MCF 10A (cell line): ENCODE measurements around the gene ARL14EP. TPM values are rescaled to one million over a fixed set of nuclear protein-coding genes. Genes with fewer than 3 reads are reported as not detected.

Source experiments
- BruUV-seq: library from RNA; stranded (reverse); fragments of 400-500 nt; replicated peaks from 2 replicates; lab custom pipeline; 2021; lab: Mats Ljungman, UMichigan
- CTCF ChIA-PET: fragments of 300-600 bp; sonication (Branson Sonifier 250); formaldehyde crosslinking; extraction: SDS; loops from one replicate; lab custom pipeline; 2021; ENCODE audit warnings: antibody characterized with exemption, inconsistent platforms; lab: Yijun Ruan, JAX
- POLR2A ChIA-PET: fragments of 300-600, 350-650 bp; sonication (Branson Sonifier 250); formaldehyde crosslinking; extraction: SDS; loops from one replicate; lab custom pipeline; 2020; ENCODE audit warnings: antibody characterized with exemption, inconsistent platforms; lab: Yijun Ruan, JAX
- DNase-seq: peaks from one replicate; pipeline ENCODE4 v3.0.0-alpha.2; 2018; ENCODE audit not compliant: unreplicated experiment
- H3K27ac Mint-ChIP-seq: one replicate; pipeline ENCODE4 v1.8.0; 2022; ENCODE audit warnings: mild to moderate bottlenecking, low read depth, mixed read lengths; ENCODE audit not compliant: unreplicated experiment
- H3K27me3 Mint-ChIP-seq: one replicate; pipeline ENCODE4 v1.8.0; 2022; ENCODE audit warnings: mixed read lengths; ENCODE audit not compliant: insufficient read depth, unreplicated experiment
- H3K36me3 Mint-ChIP-seq: one replicate; pipeline ENCODE4 v1.8.0; 2022; ENCODE audit warnings: mild to moderate bottlenecking, moderate library complexity, mixed read lengths; ENCODE audit not compliant: insufficient read depth, unreplicated experiment
- H3K4me1 Mint-ChIP-seq: one replicate; pipeline ENCODE4 v1.8.0; 2022; ENCODE audit warnings: mixed read lengths; ENCODE audit not compliant: insufficient read depth, unreplicated experiment
- H3K4me3 Mint-ChIP-seq: one replicate; pipeline ENCODE4 v1.8.0; 2022; ENCODE audit warnings: mild to moderate bottlenecking, moderate library complexity, mixed read lengths; ENCODE audit not compliant: unreplicated experiment
- H3K9me3 Mint-ChIP-seq: one replicate; pipeline ENCODE4 v1.8.0; 2022; ENCODE audit warnings: mixed read lengths; ENCODE audit not compliant: unreplicated experiment
- intact Hi-C: fragments of 100-400 bp; cut with micrococcal nuclease; formaldehyde crosslinking; loops from 2 replicates; pipeline ENCODE4 v1.14.1; 2022
- total RNA-seq: library from RNA; stranded (reverse); gene quantifications from 2 replicates; pipeline ENCODE4 v1.2.3, GENCODE V29; 2022
- TF ChIP-seq, protein P1 (sequence below): fragments of 200-600 bp; IDR thresholded peaks from one replicate; pipeline ENCODE4 v1.8.0; 2022; ENCODE audit warnings: antibody characterized with exemption, mild to moderate bottlenecking; ENCODE audit not compliant: unreplicated experiment

The ARL14EP gene
- total RNA-seq, 1 experiment from 2014 or later: 28.4 TPM

DNA sequence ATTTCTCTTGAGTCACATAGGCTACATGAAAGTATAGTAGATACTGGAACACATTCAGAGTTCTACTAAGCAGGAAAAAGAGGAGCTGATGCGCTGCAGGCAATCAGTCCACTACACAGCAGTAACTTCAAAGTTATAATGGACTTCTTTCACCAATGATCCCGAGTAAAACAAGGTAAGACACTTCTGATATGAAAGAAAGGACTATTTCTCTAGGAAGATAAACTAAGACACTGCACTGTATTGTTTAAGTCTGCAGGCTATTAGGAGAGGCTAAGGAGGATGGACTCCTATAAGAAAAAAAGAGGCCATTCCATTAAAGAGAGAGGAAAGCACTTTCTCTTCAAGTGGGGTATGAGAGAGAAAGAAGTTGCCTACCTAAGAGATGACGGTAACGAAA lies 31.6 kb upstream of the ARL14EP start:
- ChIA-PET CTCF (interaction anchor here (1.4 kb wide), 1 partner anchor 24 kb away, joined by 3 read pairs; no protein-coding TSS in a partner anchor), POLR2A (no interaction called here)
- TF ChIP-seq, protein P1, sequence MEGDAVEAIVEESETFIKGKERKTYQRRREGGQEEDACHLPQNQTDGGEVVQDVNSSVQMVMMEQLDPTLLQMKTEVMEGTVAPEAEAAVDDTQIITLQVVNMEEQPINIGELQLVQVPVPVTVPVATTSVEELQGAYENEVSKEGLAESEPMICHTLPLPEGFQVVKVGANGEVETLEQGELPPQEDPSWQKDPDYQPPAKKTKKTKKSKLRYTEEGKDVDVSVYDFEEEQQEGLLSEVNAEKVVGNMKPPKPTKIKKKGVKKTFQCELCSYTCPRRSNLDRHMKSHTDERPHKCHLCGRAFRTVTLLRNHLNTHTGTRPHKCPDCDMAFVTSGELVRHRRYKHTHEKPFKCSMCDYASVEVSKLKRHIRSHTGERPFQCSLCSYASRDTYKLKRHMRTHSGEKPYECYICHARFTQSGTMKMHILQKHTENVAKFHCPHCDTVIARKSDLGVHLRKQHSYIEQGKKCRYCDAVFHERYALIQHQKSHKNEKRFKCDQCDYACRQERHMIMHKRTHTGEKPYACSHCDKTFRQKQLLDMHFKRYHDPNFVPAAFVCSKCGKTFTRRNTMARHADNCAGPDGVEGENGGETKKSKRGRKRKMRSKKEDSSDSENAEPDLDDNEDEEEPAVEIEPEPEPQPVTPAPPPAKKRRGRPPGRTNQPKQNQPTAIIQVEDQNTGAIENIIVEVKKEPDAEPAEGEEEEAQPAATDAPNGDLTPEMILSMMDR: no peak
- no TSS peak for BruUV-seq
- no peak for DNase-seq
- Mint-ChIP-seq H3K36me3 (no peaks in the 10 kb centered on the region), H3K4me3 (no peak overlapping the region), H3K9me3 (no peaks in the 10 kb centered on the region), H3K27ac (no peak overlapping the region), H3K4me1 (no peaks in the 10 kb centered on the region), H3K27me3 (no peaks in the 10 kb centered on the region)
- intact Hi-C loops: no loop called here

DNA sequence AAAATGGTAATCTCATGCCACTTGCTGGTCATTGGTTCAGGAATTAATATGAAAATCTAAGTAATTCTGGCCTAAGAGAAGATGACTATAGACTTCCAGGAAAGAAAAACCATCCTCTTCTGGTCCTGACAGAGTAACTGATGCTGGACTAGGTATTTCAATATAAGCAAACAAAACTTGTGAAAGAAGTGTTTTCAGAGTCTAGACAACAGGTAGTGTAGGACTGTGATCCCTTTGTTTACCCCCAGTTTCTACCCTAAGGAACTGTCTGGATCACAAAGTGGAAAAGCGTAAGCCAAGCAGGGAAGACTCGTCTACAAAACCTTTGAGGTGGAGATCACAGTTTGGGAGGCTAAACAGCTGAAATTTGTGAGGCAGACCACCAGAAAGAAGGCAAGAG lies 30.4 kb upstream of the ARL14EP start:
- Mint-ChIP-seq H3K36me3 (no peaks in the 10 kb centered on the region), H3K4me1 (no peaks in the 10 kb centered on the region), H3K4me3 (no peak overlapping the region), H3K27ac (no peak overlapping the region), H3K9me3 (no peaks in the 10 kb centered on the region), H3K27me3 (no peaks in the 10 kb centered on the region)
- ChIA-PET CTCF (interaction anchor here (1.4 kb wide), 1 partner anchor 22 kb away, joined by 3 read pairs; no protein-coding TSS in a partner anchor), POLR2A (no interaction called here)
- TF ChIP-seq, protein P1: no peak
- intact Hi-C loops: no loop called here
- no peak for DNase-seq
- BruUV-seq: no TSS peak

DNA sequence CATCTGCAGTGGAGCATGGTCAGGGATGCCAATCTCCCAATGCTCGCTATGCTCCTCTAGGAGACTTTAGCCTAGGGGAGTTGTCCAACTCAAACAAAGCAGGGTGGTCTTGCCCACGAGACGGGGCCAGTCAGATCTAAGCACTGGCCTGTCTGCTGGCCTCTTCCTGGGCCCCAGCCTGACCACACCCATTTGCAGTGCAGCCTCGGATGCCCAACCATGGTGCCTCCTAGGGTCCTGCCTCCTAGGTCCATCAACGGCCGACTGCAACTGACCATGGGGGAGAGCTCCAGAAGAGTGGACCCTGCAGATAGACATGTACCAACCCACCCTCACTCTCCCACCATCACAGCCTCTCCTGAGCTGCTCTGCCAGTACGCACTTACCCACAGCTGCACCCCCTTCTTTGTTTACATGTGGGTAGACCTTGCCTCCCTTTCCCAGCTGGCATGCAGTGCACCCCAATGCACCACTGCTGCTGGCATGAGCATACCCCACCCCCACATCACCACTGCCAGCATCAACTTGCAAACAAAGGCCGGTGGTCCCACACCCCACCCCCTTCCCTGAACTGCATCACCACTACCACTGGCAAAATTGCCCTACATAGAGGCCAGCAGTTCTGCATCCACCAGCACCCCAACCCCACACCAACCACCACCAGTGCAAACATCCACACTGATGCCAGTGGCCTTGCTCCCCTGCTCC lies 27.6 kb upstream of the ARL14EP start:
- CTCF ChIA-PET: interaction anchor here (0.9 to 1.0 kb wide), 2 partner anchors 27 to 153 kb away, joined by 3 read pairs; no protein-coding TSS in a partner anchor
- no peak for DNase-seq
- no peaks in the 10 kb centered on the region for H3K27me3 Mint-ChIP-seq
- TF ChIP-seq, protein P1: no peak
- H3K9me3 Mint-ChIP-seq: peaks cover 8% of the 10 kb centered on the region
- BruUV-seq: no TSS peak
- no peaks in the 10 kb centered on the region for H3K36me3 Mint-ChIP-seq
- no peaks in the 10 kb centered on the region for H3K4me1 Mint-ChIP-seq
- intact Hi-C loops: no loop called here
- H3K4me3 Mint-ChIP-seq: no peak overlapping the region
- POLR2A ChIA-PET: no interaction called here
- H3K27ac Mint-ChIP-seq: no peak overlapping the region

DNA sequence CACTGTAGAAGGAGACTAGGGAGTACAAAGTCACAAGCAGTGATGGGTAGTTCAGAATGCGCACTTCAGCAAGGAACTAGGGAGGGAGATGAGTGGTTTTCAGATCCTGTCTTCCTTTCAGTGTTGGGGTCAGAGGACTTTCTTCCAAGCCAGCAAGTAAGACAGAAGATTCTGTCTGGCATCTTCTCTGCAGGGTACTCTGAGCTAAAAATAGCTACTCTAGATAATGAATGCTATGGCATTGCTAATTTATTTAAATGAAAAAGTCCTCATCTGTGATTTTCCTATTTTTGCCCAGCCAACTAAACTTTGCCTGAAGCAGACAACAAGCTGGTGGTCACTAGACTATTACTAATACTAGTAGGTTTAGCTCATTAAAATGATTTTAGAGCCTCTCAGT lies 18.3 kb upstream of the ARL14EP start:
- H3K9me3 Mint-ChIP-seq: no peaks in the 10 kb centered on the region
- intact Hi-C loops: no loop called here
- no peaks in the 10 kb centered on the region for H3K36me3 Mint-ChIP-seq
- POLR2A ChIA-PET: no interaction called here
- H3K27ac Mint-ChIP-seq: no peak overlapping the region
- CTCF ChIA-PET: interaction anchor here (1.2 to 2.4 kb wide), 3 partner anchors 10 to 161 kb away, joined by 3 to 9 read pairs (median 8); no protein-coding TSS in a partner anchor
- BruUV-seq: no TSS peak
- H3K27me3 Mint-ChIP-seq: no peaks in the 10 kb centered on the region
- no peak overlapping the region for H3K4me3 Mint-ChIP-seq
- H3K4me1 Mint-ChIP-seq: no peaks in the 10 kb centered on the region
- DNase-seq: no peak
- TF ChIP-seq, protein P1: no peak
